ENCODE measurements around the gene ZMIZ1.

Gene ZMIZ1

GRCh38 chr10:79159785-79160184 is 91.0 kb downstream of the ZMIZ1 start:
- no peak for DNase-seq (ENCODE audit: low spot score)
- TF ChIP-seq, protein P1, sequence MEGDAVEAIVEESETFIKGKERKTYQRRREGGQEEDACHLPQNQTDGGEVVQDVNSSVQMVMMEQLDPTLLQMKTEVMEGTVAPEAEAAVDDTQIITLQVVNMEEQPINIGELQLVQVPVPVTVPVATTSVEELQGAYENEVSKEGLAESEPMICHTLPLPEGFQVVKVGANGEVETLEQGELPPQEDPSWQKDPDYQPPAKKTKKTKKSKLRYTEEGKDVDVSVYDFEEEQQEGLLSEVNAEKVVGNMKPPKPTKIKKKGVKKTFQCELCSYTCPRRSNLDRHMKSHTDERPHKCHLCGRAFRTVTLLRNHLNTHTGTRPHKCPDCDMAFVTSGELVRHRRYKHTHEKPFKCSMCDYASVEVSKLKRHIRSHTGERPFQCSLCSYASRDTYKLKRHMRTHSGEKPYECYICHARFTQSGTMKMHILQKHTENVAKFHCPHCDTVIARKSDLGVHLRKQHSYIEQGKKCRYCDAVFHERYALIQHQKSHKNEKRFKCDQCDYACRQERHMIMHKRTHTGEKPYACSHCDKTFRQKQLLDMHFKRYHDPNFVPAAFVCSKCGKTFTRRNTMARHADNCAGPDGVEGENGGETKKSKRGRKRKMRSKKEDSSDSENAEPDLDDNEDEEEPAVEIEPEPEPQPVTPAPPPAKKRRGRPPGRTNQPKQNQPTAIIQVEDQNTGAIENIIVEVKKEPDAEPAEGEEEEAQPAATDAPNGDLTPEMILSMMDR (IDR thresholded peaks at IDR 0.05; ENCODE audit: extremely low read depth, missing control alignments) = no peak

DNA sequence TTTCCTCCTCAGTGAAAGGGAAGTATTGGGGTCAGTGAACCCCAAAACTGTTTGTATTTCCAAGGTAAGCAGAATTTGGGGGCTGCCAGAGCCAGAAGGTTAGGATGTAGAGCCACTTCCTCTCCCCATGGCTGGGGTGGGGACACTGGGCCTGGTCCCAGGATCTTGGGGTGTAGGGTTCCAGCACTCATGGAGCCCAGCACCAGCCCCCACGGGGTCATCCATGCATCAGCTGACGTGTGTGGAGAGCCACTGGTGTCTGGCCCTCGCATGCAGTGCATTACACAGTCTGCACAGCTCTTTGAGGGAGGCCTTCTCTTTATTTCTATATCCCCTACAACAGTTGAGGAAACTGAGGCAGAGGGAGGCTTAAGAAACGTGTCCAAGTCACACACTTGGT is 91.4 kb downstream of the ZMIZ1 start:
- TF ChIP-seq, protein P1 (IDR thresholded peaks at IDR 0.05; ENCODE audit: extremely low read depth, missing control alignments) = no peak
- DNase-seq (ENCODE audit: low spot score) = no peak

GRCh38 chr10:79161557-79161956 is 92.8 kb downstream of the ZMIZ1 start:
- TF ChIP-seq, protein P1 (IDR thresholded peaks at IDR 0.05; ENCODE audit: extremely low read depth, missing control alignments) = no peak
- DNase-seq (ENCODE audit: low spot score) = no peak

DNA sequence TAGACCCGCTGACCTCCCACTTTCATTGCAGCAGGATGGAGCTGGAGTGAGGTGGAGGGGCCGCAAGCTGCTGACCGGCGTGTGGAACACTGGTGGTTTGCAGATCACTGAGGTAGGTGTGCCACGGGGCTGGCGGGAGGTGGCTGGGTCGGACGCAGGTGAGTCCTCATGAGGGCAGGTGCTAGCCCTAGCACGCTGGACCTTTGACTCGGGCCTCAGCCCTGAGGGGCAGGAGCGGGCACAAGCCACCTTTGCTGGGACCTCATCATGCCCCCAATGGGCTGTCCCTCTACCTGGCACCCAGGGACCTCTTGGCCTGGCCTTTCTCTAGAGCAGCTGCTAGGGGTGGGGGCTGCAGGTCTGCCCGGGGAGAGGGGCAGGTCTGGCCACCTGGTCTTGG is 93.3 kb downstream of the ZMIZ1 start:
- no peak for DNase-seq (ENCODE audit: low spot score)
- TF ChIP-seq, protein P1 (IDR thresholded peaks at IDR 0.05; ENCODE audit: extremely low read depth, missing control alignments) = no peak

GRCh38 chr10:79162861-79163665 is 94.3 kb downstream of the ZMIZ1 start:
- TF ChIP-seq, protein P1 (IDR thresholded peaks at IDR 0.05; ENCODE audit: extremely low read depth, missing control alignments) = no peak
- DNase-seq (ENCODE audit: low spot score) = no peak

DNA sequence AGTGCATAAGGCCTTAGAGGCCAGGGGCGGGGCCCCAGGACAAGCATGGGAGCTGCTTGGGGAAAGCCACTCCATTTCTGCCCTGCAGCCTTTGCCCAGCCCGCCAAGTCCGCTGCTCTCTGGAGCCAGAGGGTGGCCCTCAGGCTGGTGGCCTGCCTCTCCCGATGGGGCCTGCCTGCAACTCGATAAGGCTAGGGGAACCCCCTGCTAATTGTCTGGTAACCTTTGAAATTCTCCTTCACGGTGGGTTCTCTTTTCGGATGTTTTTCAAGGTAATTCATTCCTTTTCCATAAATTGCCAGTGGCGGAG is 94.9 kb downstream of the ZMIZ1 start:
- TF ChIP-seq, protein P1 (IDR thresholded peaks at IDR 0.05; ENCODE audit: extremely low read depth, missing control alignments) = no peak
- DNase-seq (ENCODE audit: low spot score) = no peak

- TF ChIP-seq, protein P1 (IDR thresholded peaks at IDR 0.05; ENCODE audit: extremely low read depth, missing control alignments) = no peak
- no peak for DNase-seq (ENCODE audit: low spot score)
These were observed 95.3 kb downstream of the ZMIZ1 start for GRCh38 chr10:79164075-79164474.
